Activated T-helper 2 cell treated with anti-CD3 and anti-CD28 coated beads, Interferon-gamma antibody, Interleukin-2, Interleukin-4, amounts not matched to agents 10 μg/mL and 5 μg/mL and 100 μg/mL, durations not matched to agents 14 hours and 24 hours and 36 hours (primary cell): Measurements from ENCODE around the gene OR5B17. TPM values are rescaled to one million over a fixed set of nuclear protein-coding genes. Genes with fewer than 3 reads are reported as not detected.

Source experiments
- DNase-seq: peaks from one replicate; pipeline ENCODE4 v3.0.0; 2021; ENCODE audit warnings: low spot score
- H3K27ac Mint-ChIP-seq: one replicate; pipeline ENCODE4 v1.8.0; 2021; ENCODE audit warnings: mixed read lengths
- H3K27me3 Mint-ChIP-seq: one replicate; pipeline ENCODE4 v1.8.0; 2021; ENCODE audit warnings: low read depth, mixed read lengths
- H3K36me3 Mint-ChIP-seq: one replicate; pipeline ENCODE4 v1.8.0; 2021; ENCODE audit warnings: low read depth, mixed read lengths
- H3K4me1 Mint-ChIP-seq: one replicate; pipeline ENCODE4 v1.8.0; 2021; ENCODE audit warnings: low read depth, mixed read lengths
- H3K4me3 Mint-ChIP-seq: one replicate; pipeline ENCODE4 v1.8.0; 2021; ENCODE audit warnings: low read depth, mild to moderate bottlenecking, moderate library complexity, mixed read lengths
- H3K9me3 Mint-ChIP-seq: one replicate; pipeline ENCODE4 v1.8.0; 2021; ENCODE audit warnings: mixed read lengths
- intact Hi-C: fragments of 100-400 bp; cut with micrococcal nuclease; formaldehyde crosslinking; loops from one replicate; pipeline ENCODE4 v1.15.1; 2023
- total RNA-seq: library from RNA; stranded (reverse); gene quantifications from 2 replicates; pipeline ENCODE4 v1.2.3, GENCODE V29; 2022

The OR5B17 gene
- total RNA-seq, 1 donor from 2014 or later, result not detected

GRCh38 chr11:58316142-58316541 is 42.7 kb downstream of the OR5B17 start:
- Mint-ChIP-seq H3K9me3 (no peaks in the 10 kb centered on the region), H3K36me3 (no peaks in the 10 kb centered on the region), H3K4me1 (no peaks in the 10 kb centered on the region), H3K27ac (no peak overlapping the region), H3K4me3 (no peak overlapping the region), H3K27me3 (no peaks in the 10 kb centered on the region)
- intact Hi-C loops, result no loop called here
- DNase-seq, result no peak

Other genes with a start within 250 kb of the OR5B17 start
- not detected in 2 replicates for gene OR9I1, start 233.5 kb downstream of the OR5B17 start, total RNA-seq
- gene OR9Q2, start 170.0 kb downstream of the OR5B17 start, total RNA-seq, result not detected in 2 replicates
- gene OR1S2, start 154.9 kb downstream of the OR5B17 start, total RNA-seq, result not detected in 2 replicates
- gene OR1S1, start 146.3 kb downstream of the OR5B17 start, total RNA-seq, result not detected in 2 replicates
- gene OR10Q1, start 130.2 kb downstream of the OR5B17 start, total RNA-seq, result not detected in 2 replicates
- gene OR10W1, start 90.8 kb downstream of the OR5B17 start, total RNA-seq, result not detected in 2 replicates
- gene OR5B3, start 47.8 kb upstream of the OR5B17 start, total RNA-seq, result not detected in 2 replicates
- gene OR5B2, start 69.1 kb upstream of the OR5B17 start, total RNA-seq, result not detected in 2 replicates
- not detected in 2 replicates for gene OR5B12, start 83.2 kb upstream of the OR5B17 start, total RNA-seq
- 0.46 and 0.48 TPM in 2 replicates for gene OR5B21, start 149.0 kb upstream of the OR5B17 start, total RNA-seq
- 115 and 129 TPM in 2 replicates for gene LPXN, start 216.8 kb upstream of the OR5B17 start, total RNA-seq
- gene ZFP91, start 220.0 kb upstream of the OR5B17 start, total RNA-seq, result 57.7 and 59.3 TPM in 2 replicates